ENCODE data around the gene B3GAT2. TPM values are rescaled to one million over a fixed set of nuclear protein-coding genes. Genes with fewer than 3 reads are reported as not detected.

The B3GAT2 gene
- total and polyA plus RNA-seq, 2 of the 13 experiments (the other 11 are each of a cell fraction or from before 2014, with no cell fraction given): 0.01 to 0.02 TPM

DNA sequence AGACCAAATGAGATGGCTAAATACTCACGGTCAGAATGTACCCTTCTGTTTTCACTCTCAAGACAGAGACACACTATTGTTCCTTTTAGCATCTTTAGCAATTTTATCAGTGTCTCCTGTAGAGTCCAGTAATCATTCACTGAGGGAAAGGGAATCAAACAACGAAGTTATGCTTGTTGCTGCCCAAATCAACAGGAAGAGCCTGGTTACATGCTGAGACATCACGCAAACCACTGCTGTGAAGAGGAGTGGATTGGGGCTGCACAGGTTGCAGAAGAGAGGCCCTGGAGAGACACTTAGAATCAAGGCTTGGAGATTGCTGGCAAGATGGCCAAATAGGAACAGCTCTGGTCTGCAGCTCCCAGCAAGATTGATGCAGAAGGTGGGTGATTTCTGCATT lies 40.5 kb upstream of the B3GAT2 start (continued):
- TF ChIP-seq, protein P1, sequence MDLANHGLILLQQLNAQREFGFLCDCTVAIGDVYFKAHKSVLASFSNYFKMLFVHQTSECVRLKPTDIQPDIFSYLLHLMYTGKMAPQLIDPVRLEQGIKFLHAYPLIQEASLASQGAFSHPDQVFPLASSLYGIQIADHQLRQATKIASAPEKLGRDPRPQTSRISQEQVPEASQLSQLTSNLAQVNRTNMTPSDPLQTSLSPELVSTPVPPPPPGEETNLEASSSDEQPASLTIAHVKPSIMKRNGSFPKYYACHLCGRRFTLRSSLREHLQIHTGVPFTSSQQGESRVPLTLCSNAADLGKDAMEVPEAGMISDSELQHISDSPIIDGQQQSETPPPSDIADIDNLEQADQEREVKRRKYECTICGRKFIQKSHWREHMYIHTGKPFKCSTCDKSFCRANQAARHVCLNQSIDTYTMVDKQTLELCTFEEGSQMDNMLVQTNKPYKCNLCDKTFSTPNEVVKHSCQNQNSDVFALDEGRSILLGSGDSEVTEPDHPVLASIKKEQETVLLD (CRISPR knock-in tag; IDR thresholded peaks at IDR 0.05; ENCODE audit: low read depth): no peak
- TF ChIP-seq, protein P2, sequence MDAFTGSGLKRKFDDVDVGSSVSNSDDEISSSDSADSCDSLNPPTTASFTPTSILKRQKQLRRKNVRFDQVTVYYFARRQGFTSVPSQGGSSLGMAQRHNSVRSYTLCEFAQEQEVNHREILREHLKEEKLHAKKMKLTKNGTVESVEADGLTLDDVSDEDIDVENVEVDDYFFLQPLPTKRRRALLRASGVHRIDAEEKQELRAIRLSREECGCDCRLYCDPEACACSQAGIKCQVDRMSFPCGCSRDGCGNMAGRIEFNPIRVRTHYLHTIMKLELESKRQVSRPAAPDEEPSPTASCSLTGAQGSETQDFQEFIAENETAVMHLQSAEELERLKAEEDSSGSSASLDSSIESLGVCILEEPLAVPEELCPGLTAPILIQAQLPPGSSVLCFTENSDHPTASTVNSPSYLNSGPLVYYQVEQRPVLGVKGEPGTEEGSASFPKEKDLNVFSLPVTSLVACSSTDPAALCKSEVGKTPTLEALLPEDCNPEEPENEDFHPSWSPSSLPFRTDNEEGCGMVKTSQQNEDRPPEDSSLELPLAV (CRISPR knock-in tag; conservative IDR thresholded peaks at IDR 0.05; ENCODE audit: low read depth): no peak

DNA sequence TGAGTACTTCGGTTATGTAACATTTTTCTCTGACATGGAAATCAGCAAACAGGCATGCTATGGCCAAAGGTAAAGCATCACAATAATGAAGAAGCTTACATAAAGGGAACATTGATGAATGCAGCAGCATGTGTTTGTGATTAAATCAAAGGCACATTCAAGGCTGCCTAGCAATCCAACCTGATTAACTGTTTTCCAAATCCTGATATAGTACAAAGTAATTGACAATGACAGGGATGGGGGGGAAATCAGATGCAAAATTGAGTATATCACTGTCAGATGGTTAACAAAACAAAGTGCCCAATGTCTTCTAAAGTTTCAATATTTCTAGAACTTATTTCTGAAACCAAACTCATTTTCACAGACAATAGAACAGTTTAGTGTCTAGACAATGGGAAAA lies 39.2 kb upstream of the B3GAT2 start:
- no peak overlapping the region for H2AFZ ChIP-seq (ENCODE audit: low read length)
- no peaks in the 10 kb centered on the region for H4K20me1 ChIP-seq (ENCODE audit: insufficient read depth, low read length)
- H3K4me1 ChIP-seq (ENCODE audit: insufficient read depth, low read length): no peaks in the 10 kb centered on the region
- ATAC-seq: no peak
- H3K79me2 ChIP-seq (ENCODE audit: insufficient read depth, low read length): no peaks in the 10 kb centered on the region
- no peaks in the 10 kb centered on the region for H3K36me3 ChIP-seq (replicated peaks in 1 of 2; ENCODE audit: control insufficient read depth in 1 of 2, insufficient read depth in 2 of 2, low read length in 2 of 2)
- WGBS (ENCODE audit: low lambda C conversion rate): 0% methylated on average over 1 of the region's 1 CpG
- no peak overlapping the region for H3K4me2 ChIP-seq (ENCODE audit: low read depth, low read length)
- in situ Hi-C loops (cut with HindIII; ENCODE audit: extremely low pct_ligation_motif_present, low pct_unique_long_range_greater_than_20kb) (no loop called here), intact Hi-C loops (cut with micrococcal nuclease; ENCODE audit: unreplicated experiment) (no loop called here)
- no peak for DNase-seq (ENCODE audit: low spot score)
- no peak overlapping the region for H3K9ac ChIP-seq (ENCODE audit: insufficient read depth, low read depth, low read length)
- no peak overlapping the region for H3K4me3 ChIP-seq (replicated peaks in 1 of 3; ENCODE audit: insufficient read depth in 1 of 3, low read depth in 2 of 3, low read length in 3 of 3)
- BruUV-seq (replicated peaks): no TSS peak
- no peaks in the 10 kb centered on the region for H3K9me3 ChIP-seq (ENCODE audit: low read length)
- no peak for FAIRE-seq
- H3K27ac ChIP-seq (ENCODE audit: extremely low read length, insufficient read depth, low read length): no peak overlapping the region
- TF ChIP-seq TARDBP (CRISPR knock-in tag; IDR thresholded peaks at IDR 0.05) (no peak), MAFK (conservative IDR thresholded peaks at IDR 0.05 in 1 of 2, IDR thresholded peaks at IDR 0.05 in 1 of 2; ENCODE audit: low read length in 2 of 2) (no peak), MTA1 (CRISPR knock-in tag; IDR thresholded peaks at IDR 0.05; ENCODE audit: borderline replicate concordance) (no peak), TGIF2 (CRISPR knock-in tag; IDR thresholded peaks at IDR 0.05) (no peak)
- POLR2A ChIA-PET: no interaction called here
- CTCF ChIA-PET (ENCODE audit: low intra/inter-chr PET ratio, low total read pairs): no interaction called here
- no peaks in the 10 kb centered on the region for H3K27me3 ChIP-seq (ENCODE audit: control insufficient read depth in 1 of 2, insufficient read depth in 2 of 2, low read length in 2 of 2)

Measured in HepG2 (cell line).